GM10248 (cell line): ENCODE results near the gene POGLUT3.

Experiments used
- CTCF ChIA-PET: fragments of 300-600 bp; sonication (Branson Sonifier 250); formaldehyde crosslinking; extraction: SDS; loops from one replicate; lab custom pipeline; 2021; ENCODE audit warnings: antibody characterized with exemption; lab: Yijun Ruan, JAX
- POLR2A ChIA-PET: fragments of 350-650 bp; sonication (Branson Sonifier 250); formaldehyde crosslinking; extraction: SDS; loops from one replicate; lab custom pipeline; 2020; ENCODE audit warnings: antibody characterized with exemption; lab: Yijun Ruan, JAX
- DNase-seq: peaks from one replicate; pipeline ENCODE4 v3.0.0; 2012; ENCODE audit errors: extremely low spot score
- CTCF ChIP-seq: IDR thresholded peaks from 2 replicates; pipeline ENCODE4 v1.5.1; 2012; ENCODE audit warnings: mild to moderate bottlenecking, low read depth; ENCODE audit errors: extremely low read depth, missing control alignments, control extremely low read depth

POGLUT3 gene

GRCh38 chr11:108508653-108509593 lies 10.7 kb upstream of the POGLUT3 start:
- DNase-seq = no peak
- POLR2A ChIA-PET = no interaction called here
- no peak for TF ChIP-seq CTCF
- CTCF ChIA-PET = interaction anchor here (0.8 kb wide), 1 partner anchor 58 kb away, joined by 3 read pairs; no protein-coding TSS in a partner anchor

- no peak for DNase-seq
- POLR2A ChIA-PET = no interaction called here
Observed at GRCh38 chr11:108501396-108501795, 3.2 kb upstream of the POGLUT3 start.

GRCh38 chr11:108500721-108501120 lies 2.5 kb upstream of the POGLUT3 start:
- no peak for TF ChIP-seq CTCF
- ChIA-PET POLR2A (no interaction called here), CTCF (interaction anchor here (1.0 kb wide), 1 partner anchor 41 kb away, joined by 3 read pairs; no protein-coding TSS in a partner anchor)
- no peak for DNase-seq

More at GRCh38 chr11:108501396-108501795, 3.2 kb upstream of the POGLUT3 start:
- CTCF ChIA-PET = interaction anchor here (1.0 kb wide), 1 partner anchor 42 kb away, joined by 3 read pairs; no protein-coding TSS in a partner anchor
- no peak for TF ChIP-seq CTCF

GRCh38 chr11:108500169-108500568 lies 2.0 kb upstream of the POGLUT3 start:
- ChIA-PET POLR2A (no interaction called here), CTCF (no interaction called here)
- DNase-seq = no peak
- TF ChIP-seq CTCF = no peak

GRCh38 chr11:108498816-108499408 lies 728 bp upstream of the POGLUT3 start:
- ChIA-PET CTCF (no interaction called here), POLR2A (interaction anchor here (0.6 kb wide), 1 partner anchor 116 kb away, joined by 3 read pairs; no protein-coding TSS in a partner anchor)
- no peak for DNase-seq
- TF ChIP-seq CTCF = no peak

- peak; percentile 69 for DNase-seq
- POLR2A ChIA-PET = no interaction called here
- CTCF ChIA-PET = interaction anchor here (0.6 to 5.2 kb wide), 2 partner anchors 15 to 488 kb away, joined by 3 to 19 read pairs; partner anchors contain the start of gene CUL5
- TF ChIP-seq CTCF = no peak
Observed at GRCh38 chr11:108497317-108498045, 703 bp downstream of the POGLUT3 start.
